GM19239 (cell line): Measurements from ENCODE around the gene CDC14B.
"Not testable (repeated sequence)": the region's sequence is repeated elsewhere in the genome, so short reads cannot be mapped to it uniquely, and the experiment has no call there.

Experiments
- DNase-seq: peaks from one replicate; pipeline ENCODE4 v3.0.0; 2011; ENCODE audit warnings: low spot score; ENCODE audit not compliant: insufficient read length
- FAIRE-seq: peaks from 2 replicates; lab custom pipeline; 2011; peaks lifted over from hg19 to GRCh38; lab: Jason Lieb, UNC

The CDC14B gene

GRCh38 chr9:96619491-96620180, at the start of gene CDC14B:
CDC14B (minus strand) TSS chr9:96619843; CDS start chr9:96619378, 465 bp downstream.
- DNase-seq (peak; percentile 64), FAIRE-seq (peak; percentile 4)

DNA sequence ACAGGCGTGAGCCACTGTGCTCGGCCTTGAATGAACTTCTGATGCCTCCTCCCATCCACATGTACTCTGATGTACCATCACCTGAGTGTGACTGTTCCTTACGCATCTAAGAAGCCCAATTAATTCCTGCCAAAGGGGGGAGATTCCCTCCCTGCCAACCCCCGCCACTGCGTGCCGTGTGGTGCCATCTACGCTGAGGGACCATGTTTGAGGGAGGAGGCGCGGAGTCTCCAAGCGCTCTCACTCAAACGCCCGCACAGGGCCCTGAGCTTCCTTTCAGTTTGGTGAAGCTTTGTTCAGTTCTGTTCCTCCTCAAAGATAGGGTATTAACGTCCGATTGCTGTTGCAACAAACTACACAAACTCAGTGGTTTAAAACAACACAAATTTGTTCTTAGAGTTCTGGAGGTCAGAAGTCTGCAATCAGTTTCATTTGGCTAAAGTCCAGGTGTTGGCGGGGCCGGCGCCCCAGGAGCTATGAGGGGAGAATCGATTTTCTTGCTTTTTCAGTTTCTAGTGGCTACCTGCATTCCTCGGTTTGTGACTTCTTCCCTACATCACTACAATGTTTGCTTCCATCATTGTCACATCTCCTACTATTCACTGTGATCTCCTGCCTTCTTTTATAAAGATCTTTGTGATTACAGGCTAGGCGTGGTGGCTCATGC, 49.4 kb upstream of the CDC14B start:
- no peak for DNase-seq
- no peak for FAIRE-seq

- DNase-seq: no peak
- FAIRE-seq: no peak
Measured at GRCh38 chr9:96667363-96667728, 47.7 kb upstream of the CDC14B start.

DNA sequence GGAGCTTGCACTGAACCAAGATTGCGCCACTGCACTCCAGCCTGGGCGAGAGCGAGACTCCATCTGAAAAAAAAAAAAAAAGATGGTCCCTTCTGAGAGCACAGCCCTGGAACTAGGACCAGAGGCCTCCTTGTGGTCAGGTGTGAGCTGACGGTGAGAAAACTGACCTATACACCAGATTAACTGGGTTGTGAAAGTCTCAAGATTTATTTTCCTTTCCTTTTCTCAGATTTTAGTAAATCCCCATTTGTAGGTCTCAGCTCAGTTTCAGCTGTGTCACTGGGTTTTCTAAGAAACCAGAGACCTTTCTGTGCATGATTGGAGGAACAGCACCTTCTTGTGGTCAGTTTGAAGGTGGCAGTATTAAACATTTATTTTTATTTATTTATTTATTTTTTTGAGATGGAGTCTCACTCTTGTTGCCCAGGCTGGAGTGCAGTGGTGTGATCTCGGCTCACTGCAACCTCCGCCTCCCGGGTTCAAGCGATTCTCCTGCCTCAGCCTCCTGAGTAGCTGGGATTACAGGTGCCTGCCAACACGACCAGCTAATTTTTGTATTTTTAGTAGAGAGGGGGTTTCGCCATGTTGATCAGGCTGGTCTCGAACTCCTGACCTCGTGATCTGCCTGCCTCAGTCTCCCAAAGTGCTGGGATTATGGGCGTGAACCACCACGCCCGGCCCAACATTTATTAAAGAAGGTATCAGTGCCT, 47.2 kb upstream of the CDC14B start:
- peak; percentile 35 for DNase-seq
- FAIRE-seq: not testable (repeated sequence)

GRCh38 chr9:96665789-96666188, 46.1 kb upstream of the CDC14B start:
- DNase-seq (no peak), FAIRE-seq (no peak)

DNA sequence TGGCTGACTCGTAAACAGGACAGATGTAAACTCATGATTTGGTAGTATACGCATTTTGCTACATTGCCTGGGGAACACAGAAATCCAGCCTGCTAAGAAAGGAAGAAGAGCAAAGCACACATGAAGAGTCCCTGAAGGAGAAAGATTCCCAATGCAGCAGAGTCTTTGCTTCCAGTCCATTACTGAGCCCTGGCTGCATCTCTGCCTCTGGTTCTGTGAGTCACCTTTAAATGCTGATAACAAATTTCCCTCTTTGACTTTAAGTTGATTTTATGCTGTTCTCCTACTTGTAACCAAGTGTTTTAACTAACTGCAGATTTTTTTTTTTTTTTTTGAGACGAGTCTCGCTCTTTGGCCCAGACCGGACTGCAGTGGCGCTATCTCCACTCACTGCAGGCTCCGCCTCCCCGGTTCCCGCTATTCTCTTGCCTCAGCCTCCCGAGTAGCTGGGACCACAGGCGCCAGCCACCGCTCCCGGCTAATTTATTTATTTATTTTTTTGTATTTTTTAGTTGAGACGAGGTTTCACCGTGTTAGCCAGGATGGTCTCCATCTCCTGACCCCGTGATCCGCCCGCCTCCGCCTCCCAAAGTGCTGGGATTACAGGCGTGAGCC, 44.0 kb upstream of the CDC14B start:
- no peak for FAIRE-seq

DNA sequence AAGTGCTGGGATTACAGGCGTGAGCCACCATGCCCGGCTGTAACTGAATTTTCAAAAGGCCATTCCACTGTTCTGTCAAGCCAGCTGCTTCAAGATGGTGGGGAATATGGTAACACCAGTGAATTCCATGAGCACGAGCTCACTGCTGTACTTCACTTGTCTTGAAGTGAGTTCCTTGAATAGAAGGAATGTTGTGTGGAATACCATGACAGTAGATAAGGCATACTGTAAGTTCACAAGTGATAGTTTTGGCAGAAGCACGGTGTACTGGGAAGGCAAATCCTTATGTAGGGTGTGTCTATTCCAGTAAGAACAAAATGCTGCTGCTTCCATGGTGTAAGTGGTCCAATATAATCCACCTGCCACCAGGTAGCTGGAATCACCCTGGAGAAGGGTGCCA, 42.1 kb upstream of the CDC14B start:
- DNase-seq (no peak), FAIRE-seq (no peak)

More for the DNA sequence above, 44.0 kb upstream of the CDC14B start:
- no peak for DNase-seq

DNA sequence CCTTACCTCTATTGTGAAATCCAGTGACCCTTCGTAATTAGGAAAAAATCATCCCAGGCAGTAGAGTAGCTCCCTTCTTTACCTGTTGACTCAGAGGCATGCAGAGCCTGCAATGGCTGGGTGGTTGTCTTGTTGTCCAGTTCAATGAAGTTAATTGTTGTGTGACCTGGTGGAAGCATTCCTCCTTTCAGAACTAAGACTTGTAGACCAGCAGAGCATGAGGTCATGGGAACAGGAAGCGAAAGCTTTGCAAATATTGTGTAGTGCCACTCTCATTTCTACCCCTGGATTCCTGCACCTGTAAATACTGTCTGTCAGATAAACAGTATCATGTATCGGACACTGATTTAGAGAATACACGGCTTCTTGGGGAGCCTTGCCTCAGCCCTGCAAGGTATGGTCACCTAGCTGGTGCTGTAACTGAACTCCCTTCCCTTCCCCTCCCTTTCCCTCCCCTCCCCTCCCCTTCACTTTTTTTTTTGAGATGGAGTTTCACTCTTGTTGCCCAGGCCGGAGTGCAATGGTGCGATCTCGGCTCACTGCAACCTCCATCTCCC, 41.1 kb upstream of the CDC14B start:
- DNase-seq (no peak), FAIRE-seq (no peak)

DNA sequence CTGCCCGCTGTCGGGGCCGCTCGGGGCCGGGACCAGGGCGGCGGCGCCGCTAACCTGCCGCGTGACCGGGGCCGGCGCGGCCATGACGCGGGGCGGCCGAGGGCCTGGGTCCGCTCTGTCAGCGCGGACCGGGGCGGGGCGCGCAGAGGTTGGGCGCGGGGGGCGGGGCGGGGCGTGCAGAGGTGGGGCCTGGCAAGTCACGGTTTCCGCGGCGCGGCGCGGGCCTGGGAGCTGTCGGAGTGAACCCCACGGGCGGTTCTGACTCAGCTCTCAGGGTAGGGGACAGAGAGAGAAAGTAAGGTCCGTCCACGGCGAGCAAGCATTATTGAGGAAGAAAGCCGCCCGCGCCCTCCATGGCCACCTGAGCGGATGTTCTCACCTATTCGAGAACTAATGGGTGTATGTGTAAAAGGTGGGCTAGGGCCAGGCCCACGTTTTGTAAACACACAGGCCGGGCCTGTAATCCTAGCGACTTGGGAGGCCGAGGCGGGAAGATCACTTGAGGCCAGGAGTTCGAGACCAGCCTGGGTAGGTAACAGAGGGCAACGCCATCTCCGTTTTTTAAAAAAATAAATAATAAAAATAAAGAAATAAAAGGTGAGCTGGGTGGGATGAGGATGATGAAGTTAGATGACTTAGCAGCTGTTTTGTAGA, 35.7 kb upstream of the CDC14B start, which contains the start of gene PRXL2C:
Gene PRXL2C (minus strand): TSS at position 120 of the 654 bp plus-strand sequence. CDS start 36 bp downstream, at position 84.
- DNase-seq (peak; percentile 34), FAIRE-seq (no peak)

DNA sequence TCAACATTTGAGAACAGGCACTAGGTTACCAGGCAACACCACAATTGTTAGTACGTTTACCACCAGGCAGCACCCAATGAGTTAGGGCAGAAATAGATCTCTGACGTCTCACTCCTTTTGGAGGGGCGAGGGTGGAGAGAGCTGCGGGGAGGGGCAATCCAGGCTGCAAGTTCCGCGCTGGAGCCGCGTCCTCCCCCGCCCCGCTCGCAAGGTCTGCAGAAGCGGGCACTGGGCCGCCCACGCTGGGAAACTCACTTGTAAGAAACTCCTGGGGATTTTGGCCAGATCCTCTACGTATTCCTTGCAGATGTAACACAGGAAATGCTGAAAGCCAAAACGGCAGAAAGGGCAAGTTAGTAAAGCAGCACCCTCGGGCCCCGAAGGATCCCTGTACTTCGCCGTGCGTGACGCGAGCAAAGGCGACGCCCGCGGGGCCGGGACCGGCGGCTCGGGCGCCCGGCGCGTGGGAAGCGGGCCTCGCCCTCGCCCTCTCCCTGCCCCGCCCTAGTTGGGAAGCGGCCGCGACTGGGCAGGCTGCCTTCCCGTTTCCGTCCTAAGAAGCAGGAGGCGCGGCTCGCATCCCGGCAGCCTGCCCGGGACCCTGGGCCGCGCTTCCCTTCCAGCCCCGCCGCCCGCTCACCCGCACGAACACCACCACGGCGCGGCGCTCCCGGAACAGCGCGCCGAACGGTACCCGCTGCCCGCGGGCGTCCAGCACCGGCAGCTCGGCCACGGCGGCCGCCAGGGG, 35.0 kb upstream of the CDC14B start:
- DNase-seq (peak; percentile 54), FAIRE-seq (peak; percentile 59)

GRCh38 chr9:96651626-96652025, 32.0 kb upstream of the CDC14B start:
- no peak for DNase-seq
- FAIRE-seq: no peak

GRCh38 chr9:96649620-96650324, 30.1 kb upstream of the CDC14B start:
- FAIRE-seq (no peak), DNase-seq (no peak)

- no peak for FAIRE-seq
- DNase-seq: no peak
Measured at GRCh38 chr9:96646081-96646991, 26.7 kb upstream of the CDC14B start.

DNA sequence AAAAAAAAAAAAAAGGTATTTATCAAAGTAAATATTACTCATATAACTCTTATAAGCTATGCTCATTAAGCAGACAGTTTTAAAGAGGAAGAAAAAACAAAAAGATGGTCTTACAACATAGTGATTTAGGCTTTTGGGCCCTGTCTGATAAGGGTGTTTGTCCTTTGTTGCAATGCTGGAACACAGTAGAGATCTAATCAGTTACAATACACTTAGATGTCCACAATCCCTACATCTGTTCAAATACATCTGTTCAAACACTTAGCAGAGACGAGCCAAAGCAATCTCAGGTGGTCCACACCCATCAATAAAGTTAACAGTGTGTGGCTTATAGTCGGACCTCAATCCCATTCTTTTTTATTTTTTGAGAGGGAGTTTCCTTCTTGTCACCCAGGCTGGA, 24.5 kb upstream of the CDC14B start:
- FAIRE-seq: no peak
- no peak for DNase-seq

- FAIRE-seq (no peak), DNase-seq (no peak)
Measured at GRCh38 chr9:96641514-96641913, 21.9 kb upstream of the CDC14B start.

GRCh38 chr9:96638606-96639364, 19.1 kb upstream of the CDC14B start:
- DNase-seq (no peak), FAIRE-seq (no peak)

DNA sequence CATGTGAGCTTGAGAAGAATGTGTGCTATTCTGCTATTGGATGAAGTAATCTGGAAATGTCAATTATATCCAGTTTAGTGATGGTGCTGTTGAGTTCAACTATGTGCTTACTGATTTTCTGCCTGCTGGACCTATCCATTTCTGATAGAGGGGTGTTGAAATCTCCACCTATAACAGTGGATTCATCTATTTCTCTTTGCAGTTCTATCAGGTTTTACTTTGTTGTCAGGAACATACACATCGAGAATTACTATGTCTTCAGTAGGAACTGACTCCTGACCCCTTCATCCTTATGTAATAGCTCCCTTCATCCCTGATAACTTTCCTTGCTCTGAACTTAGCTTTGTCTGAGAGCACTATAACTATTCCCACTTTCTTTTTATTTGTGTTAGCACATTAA, 16.7 kb upstream of the CDC14B start:
- DNase-seq (no peak), FAIRE-seq (no peak)
